HG02763 (cell line): ENCODE measurements around the gene HIP1R.

Source experiments
- ATAC-seq: cut with Tn5 transposase; IDR thresholded peaks from one replicate; pipeline ENCODE4 v1.9.1; 2021; ENCODE audit warnings: mild to moderate bottlenecking, moderate library complexity; ENCODE audit not compliant: unreplicated experiment

Gene HIP1R

GRCh38 chr12:122860040-122860853 is 25.0 kb downstream of the HIP1R start:
- ATAC-seq, result no peak

GRCh38 chr12:122860854-122861586 is 25.8 kb downstream of the HIP1R start:
- no peak for ATAC-seq

DNA sequence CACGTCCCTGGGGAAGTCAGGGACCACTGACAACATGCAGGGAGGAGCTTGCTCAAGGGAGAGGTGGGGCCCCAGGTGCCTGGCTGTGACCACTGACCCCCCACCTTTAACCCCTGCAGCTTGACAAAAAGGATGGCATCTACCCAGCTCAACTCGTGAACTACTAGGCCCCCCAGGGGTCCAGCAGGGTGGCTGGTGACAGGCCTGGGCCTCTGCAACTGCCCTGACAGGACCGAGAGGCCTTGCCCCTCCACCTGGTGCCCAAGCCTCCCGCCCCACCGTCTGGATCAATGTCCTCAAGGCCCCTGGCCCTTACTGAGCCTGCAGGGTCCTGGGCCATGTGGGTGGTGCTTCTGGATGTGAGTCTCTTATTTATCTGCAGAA is 26.3 kb downstream of the HIP1R start:
- ATAC-seq, result no peak

GRCh38 chr12:122862110-122862634 is 26.9 kb downstream of the HIP1R start:
- no peak for ATAC-seq

GRCh38 chr12:122862872-122863701 is 27.8 kb downstream of the HIP1R start:
- no peak for ATAC-seq

DNA sequence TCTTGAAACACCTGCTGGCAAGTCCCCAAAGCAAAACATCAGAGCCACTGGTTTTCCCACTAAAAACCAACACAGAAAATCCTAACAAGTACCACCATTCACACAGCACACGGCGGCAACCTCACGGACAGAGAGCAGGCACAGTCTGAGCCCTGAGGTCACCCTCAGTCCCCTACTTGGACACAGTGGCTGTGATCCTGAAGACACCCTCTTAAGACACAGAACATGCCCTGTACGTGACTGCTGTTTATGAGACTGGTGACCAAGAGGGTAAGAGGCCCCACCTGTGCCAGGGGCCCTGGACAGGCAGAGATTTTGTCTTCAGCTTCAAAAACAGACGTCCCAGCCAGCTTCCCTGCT is 29.6 kb downstream of the HIP1R start:
- no peak for ATAC-seq

- ATAC-seq, result no peak
Measured at GRCh38 chr12:122865268-122866231, 30.3 kb downstream of the HIP1R start.

DNA sequence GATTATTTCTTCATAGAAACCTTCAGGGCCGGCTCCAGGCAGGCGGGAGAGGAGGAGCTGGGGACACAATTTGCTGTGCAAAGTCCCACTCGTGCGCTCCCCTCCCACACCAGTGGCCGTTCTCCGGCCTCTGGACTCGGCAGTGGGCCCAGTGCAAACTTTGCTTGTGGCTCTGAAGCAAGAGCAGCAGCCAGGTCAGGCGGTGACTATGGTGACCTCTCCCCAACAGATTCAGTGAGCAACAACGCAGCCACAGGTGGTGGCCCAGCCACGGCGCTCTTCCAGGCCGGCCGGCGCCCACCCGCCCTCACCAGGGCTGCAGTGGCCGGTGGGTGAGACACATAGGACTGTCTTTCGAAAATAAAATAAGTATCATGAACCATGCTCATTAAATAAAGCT is 31.1 kb downstream of the HIP1R start:
- ATAC-seq, result no peak

DNA sequence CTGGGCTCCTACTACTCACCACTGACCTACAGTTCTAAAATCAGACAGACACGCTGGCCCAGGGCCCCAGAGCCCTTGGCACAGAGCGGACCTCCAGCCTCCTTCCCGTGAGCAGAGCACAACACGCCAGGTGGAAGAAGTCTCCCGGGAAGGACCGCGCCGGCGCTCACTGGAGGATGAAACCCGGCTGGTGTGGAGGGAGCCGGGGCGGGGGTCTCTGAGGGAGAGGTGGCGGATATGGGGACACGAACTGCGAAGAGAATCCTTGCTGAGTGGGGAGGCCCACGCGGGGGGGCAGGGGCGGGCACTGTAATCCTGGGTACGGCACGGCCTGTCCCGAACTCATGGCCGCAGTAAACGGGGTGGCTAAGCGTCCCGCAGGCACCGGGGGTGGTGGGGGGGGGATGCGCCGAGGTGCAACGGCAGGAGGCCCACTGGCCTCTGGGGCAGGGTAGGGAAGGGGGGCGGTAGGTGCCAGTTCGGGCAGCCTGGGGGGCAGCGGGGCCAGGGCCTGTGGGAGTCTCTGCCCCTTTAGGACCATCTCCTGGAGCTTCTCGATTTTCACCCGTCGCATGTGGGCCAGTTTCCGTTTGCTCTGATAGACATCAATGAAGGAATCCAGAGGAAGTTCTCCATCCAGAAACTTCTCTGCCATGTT is 31.8 kb downstream of the HIP1R start:
- no peak for ATAC-seq

DNA sequence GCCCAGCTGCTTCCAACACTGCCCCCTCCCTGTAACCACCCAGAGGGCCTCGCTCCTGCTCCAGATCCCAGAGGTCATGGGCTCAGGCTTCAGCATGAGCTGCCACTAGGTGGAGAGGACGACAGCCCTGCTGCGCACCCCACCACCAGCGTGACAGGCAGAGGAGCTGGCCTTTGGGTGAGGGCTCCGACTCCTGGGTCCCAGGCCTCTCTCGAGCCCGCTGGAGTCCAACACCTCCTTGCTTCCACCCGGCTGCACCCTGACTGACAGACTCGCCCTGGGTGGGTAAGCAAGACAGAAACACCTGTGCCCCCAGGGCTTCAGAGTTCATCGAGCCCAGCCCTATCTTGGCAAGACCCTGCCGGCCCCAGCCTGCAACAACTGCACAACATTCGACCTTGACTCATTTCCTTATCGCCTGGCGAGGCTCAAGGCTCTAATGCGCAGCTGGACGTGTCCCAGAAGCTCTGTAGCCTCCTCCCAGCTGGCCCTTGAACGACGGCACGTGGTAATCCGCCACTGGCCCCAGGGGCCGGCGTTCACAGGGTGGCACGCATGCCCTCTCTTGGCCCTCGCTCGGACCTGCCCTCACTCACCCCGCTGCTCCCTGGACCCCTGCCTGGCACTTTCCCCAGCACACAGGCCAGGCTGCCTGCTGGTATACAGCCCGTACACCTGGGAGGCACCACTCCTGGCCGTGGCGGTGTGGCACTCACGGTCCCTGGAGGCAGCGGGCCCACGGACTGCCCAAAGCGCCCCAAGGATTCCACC is 32.6 kb downstream of the HIP1R start:
- ATAC-seq, result no peak

DNA sequence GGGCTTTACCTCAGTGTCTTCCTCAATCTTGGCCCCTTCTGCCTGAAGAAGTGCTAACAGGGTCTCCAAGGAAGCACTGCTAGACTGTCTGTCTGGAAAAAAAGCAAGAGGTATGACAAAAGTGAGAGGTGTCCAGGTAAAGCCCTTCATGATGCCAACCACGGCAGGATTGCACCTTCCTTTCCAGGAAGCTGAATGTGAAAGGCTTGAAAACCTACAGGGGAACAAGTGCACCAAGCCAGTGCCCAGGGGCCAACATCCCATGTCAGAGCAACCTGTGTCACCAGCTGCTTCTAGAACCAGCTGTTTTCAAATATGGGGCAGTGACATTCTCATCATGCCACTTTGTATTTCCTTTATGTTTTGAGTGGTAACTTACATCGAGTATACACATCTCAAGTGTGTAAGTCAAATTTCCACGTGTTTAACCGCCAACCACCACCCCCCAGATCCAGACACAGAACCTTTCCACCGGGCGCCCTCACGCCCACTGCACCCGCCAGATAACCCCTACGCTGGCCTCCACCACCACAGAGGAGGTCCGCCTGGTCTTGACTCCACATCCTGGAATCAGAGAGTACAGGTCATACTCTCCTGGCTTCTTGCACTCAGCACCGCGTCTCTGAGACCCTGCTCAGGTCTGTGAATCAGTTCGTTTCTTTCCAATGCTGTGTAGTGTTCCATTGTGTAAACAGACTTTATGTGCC is 33.4 kb downstream of the HIP1R start:
- no peak for ATAC-seq

DNA sequence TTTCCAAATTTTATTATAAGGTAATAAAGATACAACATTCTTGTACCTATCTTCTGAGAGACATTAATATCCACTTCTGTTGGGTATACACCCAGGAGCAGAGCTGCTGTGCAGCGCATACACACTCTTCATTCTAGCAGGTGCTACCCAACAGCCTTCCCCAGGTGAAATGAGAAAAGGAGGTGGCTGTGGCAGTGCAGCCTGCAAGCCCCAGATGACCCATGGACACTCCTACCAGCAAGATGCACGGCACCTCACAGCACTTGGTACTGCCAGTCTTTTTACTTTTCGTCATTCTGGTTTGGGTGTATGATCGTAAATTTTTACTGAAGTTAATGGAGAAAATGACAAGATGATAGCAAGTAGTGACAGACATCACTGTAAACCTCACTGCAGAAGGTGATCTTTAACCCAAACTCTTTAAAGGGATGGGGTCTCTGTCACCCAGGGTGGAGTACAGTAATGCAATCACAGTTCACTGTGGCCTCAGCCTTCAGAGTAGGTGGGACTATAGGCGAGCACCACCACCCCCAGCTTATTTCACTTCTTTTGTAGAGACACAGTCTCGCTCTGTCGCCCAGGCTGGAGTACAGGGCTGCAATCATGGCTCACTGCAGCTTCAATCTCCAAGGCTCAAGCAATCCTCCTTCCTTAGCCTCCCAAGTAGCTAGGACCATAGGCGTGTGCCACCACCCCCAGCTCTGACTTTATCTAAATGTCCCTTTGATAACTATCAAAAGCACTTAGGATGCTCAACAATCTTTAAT is 34.1 kb downstream of the HIP1R start:
- ATAC-seq, result no peak

- ATAC-seq, result no peak
Measured at GRCh38 chr12:122870163-122870842, 35.0 kb downstream of the HIP1R start.

DNA sequence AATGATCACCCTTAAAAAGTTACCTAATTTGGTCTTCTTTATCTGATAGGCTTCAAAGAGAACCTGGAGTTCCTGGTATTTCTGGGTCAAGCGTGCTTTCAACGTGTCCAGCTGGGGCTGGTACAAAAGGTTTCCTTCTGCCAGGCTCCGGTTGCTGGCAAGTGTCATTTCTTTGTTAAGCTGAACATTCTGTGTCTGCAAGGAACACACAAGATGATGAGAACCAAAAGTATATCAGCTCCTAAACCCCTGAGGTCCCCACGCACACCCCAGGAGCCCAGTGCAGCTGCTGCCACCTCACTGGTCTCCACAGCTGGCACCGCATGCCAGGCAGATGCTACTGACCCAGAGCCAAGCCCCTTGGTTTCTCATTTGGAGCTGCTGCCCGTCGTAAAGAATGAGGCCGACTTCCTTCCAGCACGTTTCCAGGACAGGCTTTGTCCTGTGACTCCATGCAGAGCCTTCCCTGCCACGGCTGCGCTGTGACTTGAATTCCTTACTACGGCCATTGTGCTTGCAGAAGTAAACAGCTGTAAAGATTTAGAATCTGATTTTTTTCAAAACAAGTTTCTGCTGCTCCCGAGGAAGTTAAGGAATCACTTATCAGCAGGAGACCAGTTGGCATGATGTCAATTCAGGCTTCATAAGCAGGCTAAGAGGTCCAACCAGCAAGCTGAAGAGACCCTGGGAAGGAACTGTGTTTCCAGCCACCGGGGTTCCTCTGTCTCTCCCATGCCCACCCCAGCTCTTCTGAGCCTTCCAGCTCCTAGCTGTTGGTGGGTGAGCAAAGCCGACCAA is 35.8 kb downstream of the HIP1R start:
- no peak for ATAC-seq

DNA sequence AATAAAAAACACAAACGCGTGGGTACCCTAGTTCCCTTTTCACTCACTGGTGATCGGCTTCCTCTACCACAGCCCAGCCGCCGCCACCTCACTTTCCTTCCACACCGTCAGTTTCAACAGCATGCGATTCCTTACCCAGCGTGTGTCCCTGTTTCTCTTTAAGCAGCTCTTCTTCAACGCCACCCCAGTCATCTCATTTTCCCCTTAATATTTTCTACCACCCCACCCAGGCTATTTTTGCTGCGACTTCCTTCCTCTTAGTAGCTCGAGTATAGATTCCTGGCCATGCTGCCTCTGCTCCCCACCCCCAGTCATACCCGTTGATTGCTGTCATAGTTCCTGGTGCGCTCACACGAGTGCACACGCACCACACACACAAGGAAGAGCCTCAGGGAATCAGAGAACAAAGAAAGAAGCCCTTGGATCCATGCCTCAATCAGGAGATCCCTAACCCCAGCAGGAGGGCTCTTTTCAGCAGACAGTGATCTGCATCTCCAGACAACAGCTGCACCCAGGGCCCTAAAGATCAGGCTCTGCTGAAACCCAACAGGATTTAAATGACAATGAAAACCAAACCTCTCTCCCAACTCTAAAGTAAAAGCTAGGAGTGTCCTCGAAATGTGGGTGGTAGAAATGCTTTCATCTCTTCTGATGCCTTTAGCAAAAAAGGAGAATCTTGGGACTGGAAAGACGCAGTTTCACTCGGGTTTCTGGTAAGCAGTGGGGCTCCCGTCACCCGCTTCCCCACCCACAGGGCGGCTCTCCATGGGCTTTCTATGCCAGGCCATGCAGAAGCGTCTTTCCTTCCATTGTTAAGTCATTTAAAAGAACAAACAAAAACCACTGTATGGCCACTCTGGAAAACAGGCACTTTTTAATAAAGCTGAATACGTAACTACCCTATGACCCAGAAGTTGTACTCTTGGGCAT is 36.9 kb downstream of the HIP1R start:
- no peak for ATAC-seq
